ENCODE results near the gene RAPGEFL1.

GRCh38 chr17:40188694-40189093 lies 11.4 kb downstream of the RAPGEFL1 start:
- TF ChIP-seq CTCF (IDR thresholded peaks at IDR 0.05; ENCODE audit: insufficient read depth, low read depth, low read length) (no peak), EZH2 (IDR thresholded peaks at IDR 0.05; ENCODE audit: insufficient read depth, low read length) (no peak)

All from astrocyte (in vitro differentiated cells and primary cell).